ENCODE data around the gene RYR1.

- TF ChIP-seq CTCF (IDR thresholded peaks at IDR 0.05) (no peak), POLR2A (IDR thresholded peaks at IDR 0.05) (no peak)
Observed at GRCh38 chr19:38453596-38453995, 20.1 kb downstream of the RYR1 start.
